Prostate gland (tissue), 2 donors: Measurements from ENCODE around the gene ZBED6.

Experiments
- CTCF ChIP-seq, 4 experiments: fragments of 200-600 bp in 2 of 4; fragments of 450-650 bp in 2 of 4; sonication (generic) in 2 of 4; IDR thresholded peaks; 1 replicate in 3 of 4; 2 replicates in 1 of 4; pipeline ENCODE4 v1.5.1; 2016 to 2019; ENCODE audit warnings: antibody characterized with exemption in 4 of 4, mild to moderate bottlenecking in 2 of 4, moderate library complexity in 2 of 4
- POLR2A ChIP-seq: fragments of 450-650 bp; IDR thresholded peaks from one replicate; pipeline ENCODE4 v1.6.1; 2016; ENCODE audit warnings: antibody characterized with exemption, mild to moderate bottlenecking
- POLR2AphosphoS5 ChIP-seq: sonication (generic); formaldehyde crosslinking; IDR thresholded peaks from one replicate; pipeline ENCODE4 v1.6.1; 2017; ENCODE audit warnings: antibody characterized with exemption

GRCh38 chr1:203835476-203835875 is 40.1 kb downstream of the ZBED6 start:
- no peak for TF ChIP-seq POLR2A
- no peak for TF ChIP-seq POLR2AphosphoS5
- TF ChIP-seq CTCF (IDR thresholded peaks at IDR 0.05): no peak
